ENCODE measurements around the gene ZNF101. TPM values are rescaled to one million over a fixed set of nuclear protein-coding genes. Genes with fewer than 3 reads are reported as not detected.

Gene ZNF101
- total and polyA plus RNA-seq, 2 donors (not counting 1 experiment from before 2014, with no cell fraction given) = 15.2 to 74.3 TPM

DNA sequence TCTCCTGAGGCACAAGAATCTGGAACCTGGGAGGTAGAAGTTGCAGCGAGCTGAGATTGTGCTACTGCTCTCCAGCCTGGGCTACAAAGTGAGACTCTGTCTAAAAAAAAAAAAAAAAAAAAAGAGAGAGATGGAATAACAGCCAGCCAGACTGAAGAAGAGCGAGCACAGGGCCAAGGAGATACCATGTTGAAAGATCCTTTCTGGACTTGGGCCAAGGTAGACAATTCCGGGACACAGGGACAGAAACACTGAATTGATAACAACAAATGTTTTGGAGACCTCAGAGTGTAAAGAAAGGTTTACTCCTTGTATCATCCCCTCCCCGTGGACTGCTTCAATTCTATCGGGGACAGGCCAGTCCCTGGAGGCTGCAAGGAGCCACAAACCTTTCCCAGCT is 45.3 kb upstream of the ZNF101 start:
- TF ChIP-seq CTCF (IDR thresholded peaks at IDR 0.05) = no peak
- TF ChIP-seq EZH2 (IDR thresholded peaks at IDR 0.05; ENCODE audit: borderline replicate concordance, insufficient read depth, low read depth, low read length, poor library complexity, severe bottlenecking) = no peak
- H3K79me2 ChIP-seq (ENCODE audit: control insufficient read depth, insufficient read depth, low read length) = no peaks in the 10 kb centered on the region
- H3K4me3 Mint-ChIP-seq = no peak overlapping the region
- H3K9me3 ChIP-seq (ENCODE audit: control extremely low read depth in 1 of 3, control insufficient read depth in 2 of 3, insufficient read depth in 1 of 3, low read length in 2 of 3) = no peaks in the 10 kb centered on the region
- no peaks in the 10 kb centered on the region for H3K9me3 Mint-ChIP-seq (ENCODE audit: insufficient read depth)
- no peak overlapping the region for H2AFZ ChIP-seq (ENCODE audit: insufficient read depth, low read depth, low read length, poor library complexity, severe bottlenecking)
- DNase-seq (no peak), ATAC-seq (ENCODE audit: low read depth) (no peak)
- H3K27ac Mint-ChIP-seq = no peak overlapping the region
- no peaks in the 10 kb centered on the region for H3K27me3 Mint-ChIP-seq
- ChIA-PET POLR2A (no interaction called here), CTCF (interaction anchor here (1.1 to 1.8 kb wide), 2 partner anchors 13 to 91 kb away, joined by 4 to 5 read pairs; no protein-coding TSS in a partner anchor)
- H4K20me1 ChIP-seq (ENCODE audit: control insufficient read depth, insufficient read depth, low read length, poor library complexity, severe bottlenecking) = no peaks in the 10 kb centered on the region
- H3K4me1 Mint-ChIP-seq = peaks cover 26% of the 10 kb centered on the region
- H3K36me3 ChIP-seq (replicated peaks in 1 of 2; ENCODE audit: control extremely low read depth in 1 of 2, control insufficient read depth in 1 of 2, extremely low read depth in 1 of 2, insufficient read depth in 2 of 2, low read length in 1 of 2) = no peaks in the 10 kb centered on the region
- H3K4me3 ChIP-seq (ENCODE audit: control extremely low read depth in 1 of 5, extremely low read depth in 1 of 5, insufficient read depth in 1 of 5, low read depth in 2 of 5, low read length in 4 of 5) = no peak overlapping the region
- H3K27ac ChIP-seq (ENCODE audit: low read length in 2 of 2) = no peak overlapping the region
- 90% methylated on average over 5 of the region's 5 CpGs for WGBS (ENCODE audit: insufficient coverage)
- no peak overlapping the region for H3K9ac ChIP-seq (ENCODE audit: low read length)
- H3K4me1 ChIP-seq (ENCODE audit: control insufficient read depth in 2 of 2, insufficient read depth in 2 of 2, low read length in 2 of 2) = peaks cover 13 to 18% of the 10 kb centered on the region in 2 donors
- intact Hi-C loops (cut with micrococcal nuclease) = no loop called here
- H3K4me2 ChIP-seq (replicated peaks; ENCODE audit: low read depth, low read length, poor library complexity, severe bottlenecking) = no peak overlapping the region
- no peaks in the 10 kb centered on the region for H3K27me3 ChIP-seq (replicated peaks in 1 of 4; ENCODE audit: control extremely low read depth in 1 of 4, control insufficient read depth in 3 of 4, insufficient read depth in 4 of 4, low read length in 3 of 4)

DNA sequence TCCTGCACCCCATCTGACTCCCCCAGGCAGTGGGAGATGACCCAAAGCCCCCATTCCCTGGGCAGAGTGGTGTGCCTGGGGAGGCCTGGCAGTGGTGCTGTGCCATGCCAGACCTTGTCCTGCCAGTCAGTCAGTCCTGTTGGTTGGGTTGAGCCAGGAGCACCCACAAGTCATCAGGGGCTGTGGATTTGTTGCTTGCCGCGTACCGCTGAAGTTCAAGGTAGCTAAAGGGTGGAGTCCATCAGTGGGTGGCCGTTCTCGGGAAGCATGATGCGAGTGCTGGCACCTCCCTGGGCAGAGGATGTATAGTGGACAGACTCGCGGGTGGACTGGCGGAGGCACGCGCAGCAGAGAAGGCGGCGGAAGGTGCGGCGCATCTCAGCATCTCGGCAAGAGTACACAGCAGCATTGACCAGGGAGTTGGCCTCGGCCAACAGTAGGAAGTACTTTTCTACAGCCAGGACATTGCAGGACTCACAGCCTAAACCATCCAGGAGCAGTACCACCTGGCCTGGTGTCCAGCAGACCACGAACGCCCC is 44.5 kb upstream of the ZNF101 start:
- Histone ChIP-seq H4K20me1 (ENCODE audit: control insufficient read depth, insufficient read depth, low read length, poor library complexity, severe bottlenecking) (no peaks in the 10 kb centered on the region), H3K27ac (ENCODE audit: low read length in 2 of 2) (no peak overlapping the region), H3K79me2 (ENCODE audit: control insufficient read depth, insufficient read depth, low read length) (no peaks in the 10 kb centered on the region), H3K9me3 (ENCODE audit: control extremely low read depth in 1 of 3, control insufficient read depth in 2 of 3, insufficient read depth in 1 of 3, low read length in 2 of 3) (peaks cover 0 to 2% (median 0%) of the 10 kb centered on the region in 3 donors), H3K4me3 (ENCODE audit: control extremely low read depth in 1 of 5, extremely low read depth in 1 of 5, insufficient read depth in 1 of 5, low read depth in 2 of 5, low read length in 4 of 5) (no peak overlapping the region), H2AFZ (ENCODE audit: insufficient read depth, low read depth, low read length, poor library complexity, severe bottlenecking) (no peak overlapping the region), H3K9ac (ENCODE audit: low read length) (no peak overlapping the region), H3K4me1 (ENCODE audit: control insufficient read depth in 2 of 2, insufficient read depth in 2 of 2, low read length in 2 of 2) (peaks cover 9 to 20% of the 10 kb centered on the region in 2 donors), H3K36me3 (replicated peaks in 1 of 2; ENCODE audit: control extremely low read depth in 1 of 2, control insufficient read depth in 1 of 2, extremely low read depth in 1 of 2, insufficient read depth in 2 of 2, low read length in 1 of 2) (no peaks in the 10 kb centered on the region), H3K4me2 (replicated peaks; ENCODE audit: low read depth, low read length, poor library complexity, severe bottlenecking) (no peak overlapping the region), H3K27me3 (replicated peaks in 1 of 4; ENCODE audit: control extremely low read depth in 1 of 4, control insufficient read depth in 3 of 4, insufficient read depth in 4 of 4, low read length in 3 of 4) (no peaks in the 10 kb centered on the region)
- Mint-ChIP-seq H3K4me3 (no peak overlapping the region), H3K27ac (peak overlapping the region; percentile 20), H3K4me1 (peaks cover 23% of the 10 kb centered on the region), H3K9me3 (ENCODE audit: insufficient read depth) (no peaks in the 10 kb centered on the region), H3K27me3 (no peaks in the 10 kb centered on the region)
- no peak for TF ChIP-seq EZH2 (IDR thresholded peaks at IDR 0.05; ENCODE audit: borderline replicate concordance, insufficient read depth, low read depth, low read length, poor library complexity, severe bottlenecking)
- TF ChIP-seq CTCF (IDR thresholded peaks at IDR 0.05) = no peak
- DNase-seq = peak; percentile 11
- ChIA-PET CTCF (interaction anchor here (1.8 kb wide), 1 partner anchor 92 kb away, joined by 5 read pairs; no protein-coding TSS in a partner anchor), POLR2A (no interaction called here)
- 96% methylated on average over 19 of the region's 19 CpGs for WGBS (ENCODE audit: insufficient coverage)
- intact Hi-C loops (cut with micrococcal nuclease) = no loop called here
- ATAC-seq (ENCODE audit: low read depth) = no peak

All from B cell (primary cell).